ENCODE data around the gene OTOS.

GRCh38 chr2:240136013-240136670 lies 4.3 kb downstream of the OTOS start, which contains the start of gene COPS9:
- TF ChIP-seq POLR2AphosphoS5 (IDR thresholded peaks at IDR 0.05; ENCODE audit: low read depth, low read length) (peak; percentile 84), CTCF (IDR thresholded peaks at IDR 0.05) (no peak), REST (IDR thresholded peaks at IDR 0.05; ENCODE audit: insufficient read depth in 1 of 2, low read depth in 2 of 2, low read length in 1 of 2) (0 out of 4 replicates have a peak, but pooled peaks of 1 of the 2 experiments have one; percentile 22)
